PFSK-1 (cell line): Measurements from ENCODE around the gene PBLD.

Experiments
- FOXP2 ChIP-seq: optimal IDR thresholded peaks from 2 replicates; pipeline ENCODE3; 2011; ENCODE audit warnings: borderline replicate concordance, control low read depth, inconsistent platforms; ENCODE audit not compliant: insufficient read depth; ENCODE audit errors: extremely low read length, extremely low read depth
- POLR2AphosphoS5 ChIP-seq: IDR thresholded peaks from 2 replicates; pipeline ENCODE4 v1.6.1; 2012; ENCODE audit warnings: low read depth, mild to moderate bottlenecking, control low read depth, low read length, moderate library complexity
- SIN3A ChIP-seq: IDR thresholded peaks from 2 replicates; pipeline ENCODE4 v1.6.1; 2012; ENCODE audit warnings: mild to moderate bottlenecking, low read length, moderate library complexity, borderline replicate concordance; ENCODE audit not compliant: insufficient read depth
- TAF1 ChIP-seq: IDR thresholded peaks from 2 replicates; pipeline ENCODE4 v1.6.1; 2012; ENCODE audit warnings: low read length, control low read depth, borderline replicate concordance; ENCODE audit not compliant: insufficient read depth
- TF ChIP-seq, protein P1 (sequence below), 2 experiments: IDR thresholded peaks; 2 replicates each; pipeline versions ENCODE4 v1.6.1 to v1.8.0; 2011 to 2012; ENCODE audit warnings: low read depth in 2 of 2, low read length in 2 of 2, control low read depth in 1 of 2, inconsistent platforms in 1 of 2, mild to moderate bottlenecking in 1 of 2, moderate library complexity in 1 of 2; ENCODE audit not compliant: insufficient read depth in 1 of 2

The PBLD gene

DNA sequence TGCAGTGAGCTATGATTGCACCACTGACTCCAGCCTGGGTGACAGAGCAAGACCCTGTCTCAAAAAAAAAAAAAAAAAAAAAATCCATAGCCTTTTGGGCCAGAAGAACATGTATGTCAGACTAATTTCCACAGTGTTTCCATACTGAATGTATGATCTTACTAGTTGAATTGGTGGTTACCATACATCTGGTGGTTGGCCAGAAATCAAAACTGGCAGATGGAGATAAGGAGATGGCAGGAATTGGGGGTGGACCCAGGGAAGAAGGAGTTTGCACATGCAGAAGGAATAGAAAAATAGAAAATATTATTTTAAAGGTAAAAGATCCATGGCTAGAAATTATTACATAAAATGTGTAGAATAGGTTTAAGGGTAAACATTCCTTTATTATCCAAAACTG lies 97.1 kb downstream of the PBLD start:
- no peak for TF ChIP-seq TAF1
- no peak for TF ChIP-seq POLR2AphosphoS5
- no peak for TF ChIP-seq FOXP2
- TF ChIP-seq, protein P1, sequence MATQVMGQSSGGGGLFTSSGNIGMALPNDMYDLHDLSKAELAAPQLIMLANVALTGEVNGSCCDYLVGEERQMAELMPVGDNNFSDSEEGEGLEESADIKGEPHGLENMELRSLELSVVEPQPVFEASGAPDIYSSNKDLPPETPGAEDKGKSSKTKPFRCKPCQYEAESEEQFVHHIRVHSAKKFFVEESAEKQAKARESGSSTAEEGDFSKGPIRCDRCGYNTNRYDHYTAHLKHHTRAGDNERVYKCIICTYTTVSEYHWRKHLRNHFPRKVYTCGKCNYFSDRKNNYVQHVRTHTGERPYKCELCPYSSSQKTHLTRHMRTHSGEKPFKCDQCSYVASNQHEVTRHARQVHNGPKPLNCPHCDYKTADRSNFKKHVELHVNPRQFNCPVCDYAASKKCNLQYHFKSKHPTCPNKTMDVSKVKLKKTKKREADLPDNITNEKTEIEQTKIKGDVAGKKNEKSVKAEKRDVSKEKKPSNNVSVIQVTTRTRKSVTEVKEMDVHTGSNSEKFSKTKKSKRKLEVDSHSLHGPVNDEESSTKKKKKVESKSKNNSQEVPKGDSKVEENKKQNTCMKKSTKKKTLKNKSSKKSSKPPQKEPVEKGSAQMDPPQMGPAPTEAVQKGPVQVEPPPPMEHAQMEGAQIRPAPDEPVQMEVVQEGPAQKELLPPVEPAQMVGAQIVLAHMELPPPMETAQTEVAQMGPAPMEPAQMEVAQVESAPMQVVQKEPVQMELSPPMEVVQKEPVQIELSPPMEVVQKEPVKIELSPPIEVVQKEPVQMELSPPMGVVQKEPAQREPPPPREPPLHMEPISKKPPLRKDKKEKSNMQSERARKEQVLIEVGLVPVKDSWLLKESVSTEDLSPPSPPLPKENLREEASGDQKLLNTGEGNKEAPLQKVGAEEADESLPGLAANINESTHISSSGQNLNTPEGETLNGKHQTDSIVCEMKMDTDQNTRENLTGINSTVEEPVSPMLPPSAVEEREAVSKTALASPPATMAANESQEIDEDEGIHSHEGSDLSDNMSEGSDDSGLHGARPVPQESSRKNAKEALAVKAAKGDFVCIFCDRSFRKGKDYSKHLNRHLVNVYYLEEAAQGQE (IDR thresholded peaks at IDR 0.05; ENCODE audit: insufficient read depth in 1 of 2, low read depth in 2 of 2, low read length in 2 of 2) = no peak
- no peak for TF ChIP-seq SIN3A

- TF ChIP-seq, protein P1 (IDR thresholded peaks at IDR 0.05; ENCODE audit: insufficient read depth in 1 of 2, low read depth in 2 of 2, low read length in 2 of 2) = no peak
- TF ChIP-seq FOXP2 (no peak), POLR2AphosphoS5 (no peak), TAF1 (no peak), SIN3A (no peak)
Measured at GRCh38 chr10:68235111-68235510, 97.6 kb downstream of the PBLD start.

- TF ChIP-seq SIN3A (no peak), TAF1 (no peak), POLR2AphosphoS5 (no peak), FOXP2 (no peak)
- TF ChIP-seq, protein P1 (IDR thresholded peaks at IDR 0.05; ENCODE audit: insufficient read depth in 1 of 2, low read depth in 2 of 2, low read length in 2 of 2) = no peak
Measured at GRCh38 chr10:68233046-68233445, 99.7 kb downstream of the PBLD start.
